Activated naive CD4-positive, alpha-beta T cell treated with anti-CD3 and anti-CD28 coated beads for 36 hours (primary cell): Measurements from ENCODE around the gene EHMT1. TPM values are rescaled to one million over a fixed set of nuclear protein-coding genes. Genes with fewer than 3 reads are reported as not detected.

Experiments
- CTCF ChIA-PET: fragments of 350-600 bp; sonication (Branson Sonifier 250); formaldehyde crosslinking; loops from one replicate; lab custom pipeline; 2021; ENCODE audit warnings: antibody characterized with exemption; lab: Charles Lee
- DNase-seq: peaks from one replicate; pipeline ENCODE4 v3.0.0-alpha.2; 2020
- H3K27ac Mint-ChIP-seq: one replicate; pipeline ENCODE4 v1.8.0; 2021; ENCODE audit warnings: mild to moderate bottlenecking, mixed read lengths
- H3K27me3 Mint-ChIP-seq: one replicate; pipeline ENCODE4 v1.8.0; 2021; ENCODE audit warnings: low read depth, mixed read lengths
- H3K36me3 Mint-ChIP-seq: one replicate; pipeline ENCODE4 v1.8.0; 2021; ENCODE audit warnings: low read depth, mixed read lengths
- H3K4me1 Mint-ChIP-seq: one replicate; pipeline ENCODE4 v1.8.0; 2021; ENCODE audit warnings: low read depth, mixed read lengths
- H3K4me3 Mint-ChIP-seq: one replicate; pipeline ENCODE4 v1.8.0; 2021; ENCODE audit warnings: mild to moderate bottlenecking, moderate library complexity, mixed read lengths
- H3K9me3 Mint-ChIP-seq: one replicate; pipeline ENCODE4 v1.8.0; 2021; ENCODE audit warnings: mixed read lengths
- intact Hi-C: fragments of 100-400 bp; cut with micrococcal nuclease; formaldehyde crosslinking; loops from one replicate; pipeline ENCODE4 v1.15.1; 2023
- total RNA-seq, 2 experiments: library from RNA; stranded (reverse); gene quantifications; one replicate each; pipeline ENCODE4 v1.2.3, GENCODE V29; 2021

The EHMT1 gene
- total RNA-seq, 2 experiments from 2014 or later: 57.9 to 59.0 TPM

DNA sequence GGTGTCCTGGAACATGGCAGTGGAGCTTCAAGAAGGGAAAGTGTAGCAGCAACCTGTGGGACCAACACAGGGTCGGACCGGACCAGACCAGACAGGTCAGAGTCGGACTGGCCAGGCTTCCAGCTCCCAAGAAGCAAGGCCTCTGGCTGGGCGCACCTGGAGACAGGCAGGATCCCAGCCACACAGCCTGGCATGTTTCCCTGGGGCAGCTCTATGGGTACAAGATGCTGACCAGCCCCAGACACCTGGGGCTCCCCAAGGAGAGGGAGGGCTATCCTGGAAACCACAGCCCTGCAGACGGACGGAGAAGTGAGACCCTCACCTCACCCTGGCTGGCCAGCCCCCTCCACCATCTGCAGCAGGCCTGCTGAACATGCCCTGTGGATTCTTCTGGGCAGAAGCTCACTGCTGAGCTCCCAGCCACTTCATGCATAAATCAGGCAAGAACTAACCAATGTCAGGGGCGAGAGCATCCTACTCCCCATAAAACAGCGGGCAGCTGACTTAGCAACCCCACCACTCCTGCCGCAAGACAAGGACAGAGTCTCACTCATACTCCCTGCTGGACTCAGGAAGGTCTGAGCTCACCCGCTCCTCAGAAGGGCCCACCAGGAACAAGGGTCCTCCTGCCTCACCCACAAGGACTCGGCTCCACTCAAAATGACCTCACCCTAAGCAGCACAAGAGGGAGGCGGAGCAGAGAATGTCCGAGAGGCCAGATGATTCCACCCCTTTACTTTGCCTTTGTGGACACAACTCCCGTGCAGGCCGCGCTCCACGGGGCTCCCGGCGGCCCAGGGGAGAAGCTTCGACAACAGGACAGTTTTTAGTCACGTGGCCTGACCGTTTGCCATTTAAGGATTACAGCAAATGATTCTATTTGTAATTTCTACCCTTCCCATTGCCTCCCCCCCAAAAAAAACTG lies 37.2 kb upstream of the EHMT1 start:
- Mint-ChIP-seq H3K4me1 (peaks cover 17% of the 10 kb centered on the region), H3K4me3 (no peak overlapping the region), H3K9me3 (no peaks in the 10 kb centered on the region), H3K36me3 (peaks cover 16% of the 10 kb centered on the region), H3K27ac (no peak overlapping the region), H3K27me3 (no peaks in the 10 kb centered on the region)
- intact Hi-C loops: no loop called here
- CTCF ChIA-PET: interaction anchor here (0.6 to 1.1 kb wide), 2 partner anchors 10 to 140 kb away, joined by 3 to 4 read pairs; no protein-coding TSS in a partner anchor
- no peak for DNase-seq

- CTCF ChIA-PET: interaction anchor here (0.6 kb wide), 1 partner anchor 139 kb away, joined by 4 read pairs; no protein-coding TSS in a partner anchor
- H3K36me3 Mint-ChIP-seq: peaks cover 16% of the 10 kb centered on the region
- H3K9me3 Mint-ChIP-seq: no peaks in the 10 kb centered on the region
- no peaks in the 10 kb centered on the region for H3K27me3 Mint-ChIP-seq
- peak; percentile 41 for DNase-seq
- no peak overlapping the region for H3K4me3 Mint-ChIP-seq
- H3K4me1 Mint-ChIP-seq: peaks cover 13% of the 10 kb centered on the region
- intact Hi-C loops: no loop called here
- H3K27ac Mint-ChIP-seq: no peak overlapping the region
Measured at GRCh38 chr9:137582286-137582860, 36.4 kb upstream of the EHMT1 start.

- H3K27me3 Mint-ChIP-seq: no peaks in the 10 kb centered on the region
- no peak overlapping the region for H3K27ac Mint-ChIP-seq
- CTCF ChIA-PET: no interaction called here
- H3K4me3 Mint-ChIP-seq: no peak overlapping the region
- H3K4me1 Mint-ChIP-seq: peaks cover 14% of the 10 kb centered on the region
- intact Hi-C loops: no loop called here
- H3K9me3 Mint-ChIP-seq: no peaks in the 10 kb centered on the region
- DNase-seq: no peak
- peaks cover 24% of the 10 kb centered on the region for H3K36me3 Mint-ChIP-seq
Measured at GRCh38 chr9:137583347-137583746, 35.5 kb upstream of the EHMT1 start.

- H3K27me3 Mint-ChIP-seq: no peaks in the 10 kb centered on the region
- H3K27ac Mint-ChIP-seq: no peak overlapping the region
- no peak for DNase-seq
- intact Hi-C loops: no loop called here
- no peak overlapping the region for H3K4me3 Mint-ChIP-seq
- H3K9me3 Mint-ChIP-seq: no peaks in the 10 kb centered on the region
- peaks cover 19% of the 10 kb centered on the region for H3K4me1 Mint-ChIP-seq
- H3K36me3 Mint-ChIP-seq: peaks cover 24% of the 10 kb centered on the region
- CTCF ChIA-PET: no interaction called here
Measured at GRCh38 chr9:137583957-137584356, 34.8 kb upstream of the EHMT1 start.

GRCh38 chr9:137586854-137587253 lies 32.0 kb upstream of the EHMT1 start:
- intact Hi-C loops: no loop called here
- H3K36me3 Mint-ChIP-seq: peaks cover 28% of the 10 kb centered on the region
- peaks cover 21% of the 10 kb centered on the region for H3K4me1 Mint-ChIP-seq
- no peaks in the 10 kb centered on the region for H3K9me3 Mint-ChIP-seq
- H3K27me3 Mint-ChIP-seq: no peaks in the 10 kb centered on the region
- CTCF ChIA-PET: interaction anchor here (0.9 to 1.6 kb wide), 2 partner anchors 8 to 13 kb away, joined by 3 to 4 read pairs; no protein-coding TSS in a partner anchor
- DNase-seq: no peak
- no peak overlapping the region for H3K27ac Mint-ChIP-seq
- H3K4me3 Mint-ChIP-seq: no peak overlapping the region

DNA sequence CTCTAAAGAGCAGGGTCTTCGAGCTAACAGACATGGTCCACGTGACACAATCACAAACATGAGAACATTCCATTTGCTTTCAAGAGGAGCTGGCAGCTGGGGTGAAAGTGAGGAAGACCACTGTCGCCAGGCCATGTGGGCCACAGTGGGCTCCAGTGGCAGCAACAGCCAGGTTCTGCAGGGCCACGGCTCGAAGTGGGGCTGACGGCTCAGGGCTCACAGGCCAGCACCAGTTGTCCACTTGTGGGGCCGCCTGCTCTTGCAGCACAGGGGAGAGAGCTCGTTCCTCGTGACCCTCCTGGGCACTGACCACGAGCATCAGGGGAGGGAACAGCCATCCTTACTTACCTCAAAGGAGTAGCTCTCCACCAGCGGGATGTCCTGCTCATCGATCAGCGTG lies 30.5 kb upstream of the EHMT1 start:
- peak overlapping the region; percentile 82 for H3K4me3 Mint-ChIP-seq
- no peak for DNase-seq
- H3K36me3 Mint-ChIP-seq: peaks cover 23% of the 10 kb centered on the region
- peaks cover 21% of the 10 kb centered on the region for H3K4me1 Mint-ChIP-seq
- no peaks in the 10 kb centered on the region for H3K27me3 Mint-ChIP-seq
- intact Hi-C loops: no loop called here
- CTCF ChIA-PET: interaction anchor here (0.6 to 1.6 kb wide), 4 partner anchors 9 to 539 kb away, joined by 3 to 14 read pairs (median 4); partner anchors contain the start of genes DPH7 and MRPL41
- no peaks in the 10 kb centered on the region for H3K9me3 Mint-ChIP-seq
- no peak overlapping the region for H3K27ac Mint-ChIP-seq

GRCh38 chr9:137588891-137589290 lies 29.9 kb upstream of the EHMT1 start:
- H3K27me3 Mint-ChIP-seq: no peaks in the 10 kb centered on the region
- H3K27ac Mint-ChIP-seq: no peak overlapping the region
- DNase-seq: no peak
- peak overlapping the region; percentile 82 for H3K4me3 Mint-ChIP-seq
- peaks cover 19% of the 10 kb centered on the region for H3K36me3 Mint-ChIP-seq
- CTCF ChIA-PET: interaction anchor here (0.6 to 1.3 kb wide), 3 partner anchors 9 to 540 kb away, joined by 3 to 14 read pairs (median 3); partner anchors contain the start of genes DPH7 and MRPL41
- intact Hi-C loops: no loop called here
- no peaks in the 10 kb centered on the region for H3K9me3 Mint-ChIP-seq
- peaks cover 21% of the 10 kb centered on the region for H3K4me1 Mint-ChIP-seq

DNA sequence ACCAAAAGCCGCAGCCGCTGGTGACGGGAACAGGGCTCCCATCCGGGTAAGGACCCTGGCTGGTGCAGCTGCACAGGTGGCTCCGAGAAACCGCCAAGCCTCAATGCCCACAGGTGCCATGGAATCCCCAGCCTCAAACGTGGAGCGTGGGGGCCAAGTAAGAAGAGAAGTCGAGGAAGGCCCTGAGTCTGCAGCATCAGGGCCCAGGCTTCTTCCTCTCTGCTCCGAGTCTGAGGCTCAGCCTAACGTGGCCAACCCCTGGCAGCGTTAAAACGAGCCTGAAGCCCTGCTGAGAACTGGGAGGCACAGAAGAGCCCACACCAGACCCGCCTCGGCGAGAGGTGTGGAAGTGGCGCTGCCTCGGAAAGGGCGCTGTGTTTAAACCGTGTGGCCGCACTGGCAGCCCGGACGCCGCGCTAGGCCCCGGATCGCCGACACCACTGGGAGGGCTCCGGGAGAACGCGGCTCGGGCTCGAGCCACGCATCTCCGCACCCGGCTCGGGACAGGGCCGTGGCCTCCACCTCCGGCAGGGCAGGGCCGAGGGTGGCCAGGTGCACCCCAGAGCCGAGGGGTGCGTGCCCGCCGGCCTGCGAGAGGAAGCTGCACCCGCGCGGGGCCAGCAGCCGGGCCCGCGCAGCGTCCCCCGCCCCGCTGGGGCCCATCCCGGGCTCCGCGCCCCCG lies 29.2 kb upstream of the EHMT1 start:
- no peaks in the 10 kb centered on the region for H3K27me3 Mint-ChIP-seq
- CTCF ChIA-PET: interaction anchor here (0.9 to 1.3 kb wide), 2 partner anchors 9 to 10 kb away, joined by 3 to 14 read pairs; partner anchors contain the start of gene DPH7
- H3K27ac Mint-ChIP-seq: no peak overlapping the region
- peaks cover 21% of the 10 kb centered on the region for H3K4me1 Mint-ChIP-seq
- H3K36me3 Mint-ChIP-seq: peaks cover 19% of the 10 kb centered on the region
- no peak for DNase-seq
- intact Hi-C loops: loop anchor here (1.0 to 2.0 kb wide), 3 partner anchors 11 to 29 kb away; partner anchors contain the start of genes ARRDC1, DPH7 and EHMT1
- peak overlapping the region; percentile 82 for H3K4me3 Mint-ChIP-seq
- no peaks in the 10 kb centered on the region for H3K9me3 Mint-ChIP-seq

DNA sequence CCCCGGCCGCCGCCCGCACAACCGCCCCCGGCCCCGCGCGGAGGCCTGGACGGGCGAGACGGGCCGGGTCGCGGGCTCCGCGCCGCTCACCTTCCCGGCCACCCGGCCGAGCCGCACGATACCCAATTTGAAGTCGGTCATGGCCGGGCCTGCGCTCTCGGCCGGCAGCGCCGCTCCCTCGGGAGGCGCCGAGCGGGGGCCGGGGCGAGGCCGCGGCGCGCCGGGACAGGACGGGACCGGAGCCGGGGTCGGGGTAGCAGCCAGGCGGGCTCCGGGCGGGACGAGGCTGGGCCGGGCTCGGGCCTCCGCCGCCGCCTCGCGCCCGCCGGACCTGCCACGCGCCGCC lies 28.7 kb upstream of the EHMT1 start:
- Mint-ChIP-seq H3K4me1 (peaks cover 21% of the 10 kb centered on the region), H3K9me3 (no peaks in the 10 kb centered on the region), H3K27me3 (no peaks in the 10 kb centered on the region), H3K4me3 (no peak overlapping the region), H3K27ac (no peak overlapping the region), H3K36me3 (peaks cover 19% of the 10 kb centered on the region)
- intact Hi-C loops: loop anchor here (1.0 to 2.0 kb wide), 3 partner anchors 12 to 29 kb away; partner anchors contain the start of genes ARRDC1, DPH7 and EHMT1
- CTCF ChIA-PET: interaction anchor here (0.9 to 1.1 kb wide), 2 partner anchors 10 to 184 kb away, joined by 3 read pairs; no protein-coding TSS in a partner anchor
- DNase-seq: no peak

- H3K4me3 Mint-ChIP-seq: peak within 1 kb of the TSS; percentile 97
- intact Hi-C loops: loop anchor here (1.0 to 2.0 kb wide), 3 partner anchors 12 to 28 kb away; partner anchors contain the start of genes ARRDC1, DPH7 and EHMT1
- DNase-seq: peak; percentile 88
- CTCF ChIA-PET: interaction anchor here (0.9 to 1.1 kb wide), 2 partner anchors 10 to 185 kb away, joined by 3 read pairs; no protein-coding TSS in a partner anchor
- peaks cover 19% of the 10 kb centered on the region for H3K36me3 Mint-ChIP-seq
- H3K9me3 Mint-ChIP-seq: no peaks in the 10 kb centered on the region
- H3K27ac Mint-ChIP-seq: peak within 1 kb of the TSS; percentile 89
- H3K4me1 Mint-ChIP-seq: peaks cover 21% of the 10 kb centered on the region
- no peaks in the 10 kb centered on the region for H3K27me3 Mint-ChIP-seq
Measured at GRCh38 chr9:137590469-137591383, 28.1 kb upstream of the EHMT1 start, which contains the start of gene ZMYND19. ZMYND19 (minus strand) TSS chr9:137590512; CDS start chr9:137590263, 249 bp downstream.

DNA sequence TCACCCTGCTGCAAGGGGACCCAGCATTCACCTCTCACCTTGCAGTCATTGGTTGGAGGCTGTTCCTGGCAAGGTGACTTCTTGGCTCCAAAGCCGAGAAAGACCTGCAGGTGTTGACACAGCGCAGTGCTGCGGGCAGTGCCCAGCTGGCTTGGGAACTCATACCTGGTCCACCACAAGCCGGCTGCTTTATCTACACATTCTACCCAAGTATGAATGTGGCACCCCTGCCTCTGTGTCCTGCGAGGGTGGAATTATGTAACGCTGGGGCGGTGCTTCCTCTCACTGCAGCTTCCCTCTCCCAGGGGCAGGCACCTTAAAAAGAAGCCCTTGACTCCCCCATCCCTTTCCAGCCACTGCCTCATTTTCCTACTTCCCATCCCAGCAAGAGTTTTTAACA lies 26.0 kb upstream of the EHMT1 start:
- Mint-ChIP-seq H3K4me3 (no peak overlapping the region), H3K9me3 (no peaks in the 10 kb centered on the region), H3K4me1 (peaks cover 18% of the 10 kb centered on the region), H3K27ac (no peak overlapping the region), H3K36me3 (peaks cover 9% of the 10 kb centered on the region), H3K27me3 (no peaks in the 10 kb centered on the region)
- DNase-seq: no peak
- intact Hi-C loops: no loop called here
- CTCF ChIA-PET: no interaction called here
